GM12878 (cell line): ENCODE measurements around the gene MRGPRG. TPM values are rescaled to one million over a fixed set of nuclear protein-coding genes. Genes with fewer than 3 reads are reported as not detected.

ENCODE experiments used
- ATAC-seq: fragments of 200-7000 bp; cut with Tn5 transposase; 3 replicates; pipeline ENCODE4 v1.9.1; 2020; ENCODE audit warnings: mild to moderate bottlenecking, moderate library complexity
- BruUV-seq: library from RNA; stranded (reverse); fragments of 400-500 nt; replicated peaks from 2 replicates; lab custom pipeline; 2021; lab: Mats Ljungman, UMichigan
- CTCF ChIA-PET: fragments of 300-600 bp; sonication (Branson Sonifier 250); formaldehyde crosslinking; extraction: SDS; loops from one replicate; lab custom pipeline; 2021; ENCODE audit warnings: inconsistent platforms; lab: Yijun Ruan, JAX
- POLR2A ChIA-PET: fragments of 350-600 bp; formaldehyde crosslinking; extraction: SDS; loops from one replicate; lab custom pipeline; 2021; ENCODE audit warnings: inconsistent platforms; lab: Charles Lee
- RAD21 ChIA-PET: fragments of 300-600 bp; sonication (Branson Sonifier 250); formaldehyde crosslinking; loops from one replicate; lab custom pipeline; 2023; ENCODE audit warnings: antibody characterized with exemption; ENCODE audit not compliant: unreplicated experiment; lab: Charles Lee
- SMC1A ChIA-PET: fragments of 300-600 bp; sonication (Branson Sonifier 250); formaldehyde crosslinking; loops from one replicate; lab custom pipeline; 2023; ENCODE audit not compliant: unreplicated experiment, uncharacterized antibody; lab: Charles Lee
- DNase-seq: peaks from one replicate; pipeline ENCODE4 v3.0.0-alpha.2; 2011; ENCODE audit warnings: low read depth, low spot score
- FAIRE-seq: peaks from 3 replicates; lab custom pipeline; 2011; peaks lifted over from hg19 to GRCh38; lab: Jason Lieb, UNC
- H2AFZ ChIP-seq: 2 replicates; pipeline ENCODE4 v1.6.0; 2011; ENCODE audit warnings: low read depth, low read length, control low read depth; ENCODE audit not compliant: control insufficient read depth
- H3K27ac ChIP-seq: 2 replicates; pipeline ENCODE4 v1.5.1; 2011; ENCODE audit warnings: control low read depth; ENCODE audit not compliant: control insufficient read depth, insufficient read depth
- H3K27me3 ChIP-seq, 2 experiments: replicated peaks in 1 of 2; 2 replicates each; pipeline versions ENCODE4 v1.6.0 to v1.6.1; 2011; ENCODE audit warnings: low read length in 1 of 2; ENCODE audit not compliant: control insufficient read depth in 2 of 2, insufficient read depth in 2 of 2
- H3K36me3 ChIP-seq, 2 experiments: 2 replicates each; pipeline ENCODE4 v1.5.1; 2011; ENCODE audit warnings: low read length in 1 of 2; ENCODE audit not compliant: control insufficient read depth in 2 of 2, insufficient read depth in 2 of 2
- H3K4me1 ChIP-seq: 2 replicates; pipeline ENCODE4 v1.6.1; 2011; ENCODE audit warnings: mild to moderate bottlenecking, low read length, moderate library complexity, mixed read lengths; ENCODE audit not compliant: control insufficient read depth, insufficient read depth
- H3K4me2 ChIP-seq: 2 replicates; pipeline ENCODE4 v1.6.0; 2011; ENCODE audit warnings: control low read depth; ENCODE audit not compliant: control insufficient read depth, insufficient read depth
- H3K4me3 ChIP-seq: fragments of 200-600 bp; sonication (generic); 2 replicates; pipeline ENCODE4 v1.5.1; 2016
- H3K79me2 ChIP-seq: 2 replicates; pipeline ENCODE4 v1.6.0; 2011; ENCODE audit warnings: low read length; ENCODE audit not compliant: control insufficient read depth, insufficient read depth
- H3K9ac ChIP-seq: 2 replicates; pipeline ENCODE4 v1.8.0; 2011; ENCODE audit warnings: low read length, control low read depth, mixed read lengths; ENCODE audit not compliant: control insufficient read depth, insufficient read depth
- H3K9me3 ChIP-seq: replicated peaks from 3 replicates; pipeline ENCODE4 v1.5.1; 2011; ENCODE audit warnings: mild to moderate bottlenecking, low read length; ENCODE audit not compliant: control insufficient read depth, insufficient read depth
- H4K20me1 ChIP-seq: 2 replicates; pipeline ENCODE4 v1.6.0; 2011; ENCODE audit not compliant: control insufficient read depth, insufficient read depth
- ASH2L ChIP-seq: fragments of 300-600, 200-600 bp; sonication (generic); IDR thresholded peaks from 2 replicates; pipeline ENCODE4 v1.6.1; 2017; ENCODE audit warnings: low read depth, mild to moderate bottlenecking, borderline replicate concordance
- CREB1 ChIP-seq: IDR thresholded peaks from 2 replicates; pipeline ENCODE4 v1.6.1; 2012; ENCODE audit warnings: low read depth, mild to moderate bottlenecking, inconsistent platforms
- FOXK2 ChIP-seq: fragments of 450-650 bp; IDR thresholded peaks from 2 replicates; pipeline ENCODE4 v1.6.1; 2017; ENCODE audit warnings: mild to moderate bottlenecking, moderate library complexity
- HDAC6 ChIP-seq: fragments of 200-600 bp; sonication (generic); IDR thresholded peaks from one replicate; pipeline ENCODE4 v1.8.0; 2017; ENCODE audit warnings: antibody characterized with exemption; ENCODE audit not compliant: unreplicated experiment
- SMAD1 ChIP-seq: fragments of 450-650 bp; IDR thresholded peaks from 2 replicates; pipeline ENCODE4 v1.6.1; 2018; ENCODE audit warnings: mild to moderate bottlenecking, low read depth; ENCODE audit not compliant: partially characterized antibody
- SPI1 ChIP-seq: IDR thresholded peaks from 2 replicates; pipeline ENCODE4 v1.6.1; 2011; ENCODE audit warnings: low read depth, mild to moderate bottlenecking, low read length, moderate library complexity, borderline replicate concordance; ENCODE audit not compliant: insufficient read depth
- SUZ12 ChIP-seq: fragments of 200-600 bp; sonication (generic); IDR thresholded peaks from one replicate; pipeline ENCODE4 v1.6.1; 2018; ENCODE audit warnings: antibody characterized with exemption, mild to moderate bottlenecking; ENCODE audit not compliant: unreplicated experiment
- ZNF622 ChIP-seq: fragments of 450-650 bp; IDR thresholded peaks from 2 replicates; pipeline ENCODE4 v1.6.1; 2017; ENCODE audit warnings: mild to moderate bottlenecking, inconsistent platforms
- in situ Hi-C: fragments of 300-500 bp; cut with MboI; formaldehyde crosslinking; loops from 9 replicates; pipeline ENCODE4 v1.14.3; 2018; ENCODE audit warnings: mixed read lengths
- intact Hi-C: fragments of 100-400 bp; cut with micrococcal nuclease; formaldehyde crosslinking; loops from one replicate; pipeline ENCODE4 v1.14.2; 2022; ENCODE audit not compliant: unreplicated experiment
- polyA plus RNA-seq, 11 experiments: library from polyadenylated mRNA; depleted of rRNA in 4 of 11; unstranded in 6 of 11; stranded (reverse) in 5 of 11; fragments of >200 nt; fragmentation: Nextera tagmentation in 4 of 11; fragmentation: Illumina TruSeq in 1 of 11; extraction: Ambion mirVana in 4 of 11; extraction: Trizol in 1 of 11; gene quantifications; 1 replicate in 1 of 11; 2 replicates in 10 of 11; pipeline versions ENCODE4 v1.2.1 to v1.2.3, GENCODE V29; 2011 to 2016; ENCODE audit warnings: inconsistent platforms in 2 of 11, missing spikeins in 2 of 11, low read depth in 1 of 11
- total RNA-seq, 4 experiments: library from RNA; depleted of rRNA in 3 of 4; stranded (reverse); fragments of >200 nt in 3 of 4; fragmentation: Illumina TruSeq in 1 of 4; extraction: Trizol in 1 of 4; gene quantifications; 2 replicates each; pipeline versions ENCODE4 v1.2.1 to v1.2.3, GENCODE V29; 2013 to 2021
- TF ChIP-seq, protein P1 (sequence below): fragments of 450-650 bp; formaldehyde crosslinking; IDR thresholded peaks from 2 replicates; pipeline ENCODE4 v1.4.0; 2022; ENCODE audit warnings: mild to moderate bottlenecking, moderate library complexity

The MRGPRG gene
- total and polyA plus RNA-seq, 10 of the 15 experiments (the other 5 are each of a cell fraction or from before 2014, with no cell fraction given): not detected

DNA sequence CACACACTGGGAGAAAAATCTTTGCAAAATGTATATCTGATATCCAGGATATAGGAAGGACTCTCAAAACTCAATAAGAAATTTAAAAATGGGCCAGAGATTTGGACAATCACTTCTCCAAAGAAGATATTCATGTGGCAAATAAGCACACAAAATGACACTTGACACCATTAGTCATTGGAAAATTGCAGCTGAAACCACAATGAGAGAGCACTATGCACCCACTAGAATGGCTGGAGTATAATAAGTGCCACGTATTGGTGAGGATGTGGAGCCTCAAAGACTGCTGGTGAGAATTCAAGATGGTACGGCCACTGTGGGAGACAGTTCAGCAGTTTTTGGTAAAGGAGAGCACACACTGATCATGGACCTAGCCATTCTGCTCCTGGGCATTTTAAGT is 40.7 kb downstream of the MRGPRG start (continued):
- TF ChIP-seq ASH2L: no peak
- TF ChIP-seq CREB1: no peak
- no peak for TF ChIP-seq ZNF622
- TF ChIP-seq FOXK2: no peak
- no peak for TF ChIP-seq SPI1

DNA sequence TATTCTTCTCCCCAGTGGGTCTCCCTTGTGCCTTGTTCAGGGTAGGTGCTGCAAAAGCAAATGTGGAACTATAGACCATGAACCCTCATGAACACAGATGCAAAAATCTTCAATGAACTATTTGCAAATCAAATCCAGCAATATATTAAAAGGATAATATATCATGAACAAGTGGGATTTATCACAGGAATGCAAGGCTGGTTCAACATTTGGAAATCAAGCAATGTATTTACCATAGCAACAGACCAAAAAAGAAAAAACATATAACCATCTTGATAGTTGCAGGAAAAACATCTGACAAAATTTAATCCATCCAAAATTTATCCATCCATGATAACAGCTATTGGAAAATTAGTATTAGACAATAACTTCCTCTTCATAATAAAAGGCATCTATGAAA is 42.1 kb downstream of the MRGPRG start:
- POLR2A ChIA-PET: no interaction called here

More for the DNA sequence above, 42.1 kb downstream of the MRGPRG start:
- in situ Hi-C loops (no loop called here), intact Hi-C loops (no loop called here)
- TF ChIP-seq, protein P1, sequence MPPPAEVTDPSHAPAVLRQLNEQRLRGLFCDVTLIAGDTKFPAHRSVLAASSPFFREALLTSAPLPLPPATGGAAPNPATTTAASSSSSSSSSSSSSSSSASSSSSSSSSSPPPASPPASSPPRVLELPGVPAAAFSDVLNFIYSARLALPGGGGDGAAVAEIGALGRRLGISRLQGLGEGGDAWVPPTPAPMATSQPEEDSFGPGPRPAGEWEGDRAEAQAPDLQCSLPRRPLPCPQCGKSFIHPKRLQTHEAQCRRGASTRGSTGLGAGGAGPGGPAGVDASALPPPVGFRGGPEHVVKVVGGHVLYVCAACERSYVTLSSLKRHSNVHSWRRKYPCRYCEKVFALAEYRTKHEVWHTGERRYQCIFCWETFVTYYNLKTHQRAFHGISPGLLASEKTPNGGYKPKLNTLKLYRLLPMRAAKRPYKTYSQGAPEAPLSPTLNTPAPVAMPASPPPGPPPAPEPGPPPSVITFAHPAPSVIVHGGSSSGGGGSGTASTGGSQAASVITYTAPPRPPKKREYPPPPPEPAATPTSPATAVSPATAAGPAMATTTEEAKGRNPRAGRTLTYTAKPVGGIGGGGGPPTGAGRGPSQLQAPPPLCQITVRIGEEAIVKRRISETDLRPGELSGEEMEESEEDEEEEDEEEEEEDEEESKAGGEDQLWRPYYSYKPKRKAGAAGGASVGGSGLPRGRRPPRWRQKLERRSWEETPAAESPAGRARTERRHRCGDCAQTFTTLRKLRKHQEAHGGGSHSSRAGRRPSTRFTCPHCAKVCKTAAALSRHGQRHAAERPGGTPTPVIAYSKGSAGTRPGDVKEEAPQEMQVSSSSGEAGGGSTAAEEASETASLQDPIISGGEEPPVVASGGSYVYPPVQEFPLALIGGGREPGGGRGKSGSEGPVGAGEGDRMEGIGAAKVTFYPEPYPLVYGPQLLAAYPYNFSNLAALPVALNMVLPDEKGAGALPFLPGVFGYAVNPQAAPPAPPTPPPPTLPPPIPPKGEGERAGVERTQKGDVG: no peak
- TF ChIP-seq SMAD1 (no peak), SUZ12 (no peak), HDAC6 (no peak)
- DNase-seq: no peak
- Histone ChIP-seq H3K27ac (no peak overlapping the region), H3K4me1 (no peaks in the 10 kb centered on the region), H3K27me3 (no peaks in the 10 kb centered on the region), H4K20me1 (no peaks in the 10 kb centered on the region), H3K4me2 (no peak overlapping the region), H3K4me3 (no peak overlapping the region), H3K36me3 (no peaks in the 10 kb centered on the region), H2AFZ (no peak overlapping the region), H3K9ac (no peak overlapping the region), H3K9me3 (no peaks in the 10 kb centered on the region; the same call in 2 of the 3 replicates), H3K79me2 (no peaks in the 10 kb centered on the region)
- ChIA-PET SMC1A (no interaction called here), CTCF (no interaction called here), RAD21 (no interaction called here)
- no TSS peak for BruUV-seq
- FAIRE-seq: no peak
- ATAC-seq: no peak
